Activated CD8-positive, alpha-beta memory T cell treated with anti-CD3 and anti-CD28 coated beads, Interleukin-2, amount 10 ng/mL, durations not matched to agents 7 days and 5 days (primary cell): ENCODE measurements around the gene KIF6. TPM values are rescaled to one million over a fixed set of nuclear protein-coding genes. Genes with fewer than 3 reads are reported as not detected.

Experiments
- ATAC-seq: fragments of 150-1000 bp; cut with Tn5 transposase; one replicate; pipeline ENCODE4 v1.10.0; 2021; ENCODE audit warnings: moderate library complexity
- CTCF ChIA-PET: fragments of 350-600 bp; sonication (Branson Sonifier 250); formaldehyde crosslinking; loops from one replicate; lab custom pipeline; 2021; ENCODE audit warnings: antibody characterized with exemption; lab: Charles Lee
- DNase-seq: peaks from one replicate; pipeline ENCODE4 v3.0.0-alpha.2; 2020
- H3K27ac Mint-ChIP-seq: one replicate; pipeline ENCODE4 v1.8.0; 2021; ENCODE audit warnings: mild to moderate bottlenecking, mixed read lengths
- H3K27me3 Mint-ChIP-seq: one replicate; pipeline ENCODE4 v1.8.0; 2021; ENCODE audit warnings: mixed read lengths
- H3K36me3 Mint-ChIP-seq: one replicate; pipeline ENCODE4 v1.8.0; 2021; ENCODE audit warnings: mild to moderate bottlenecking, mixed read lengths
- H3K4me1 Mint-ChIP-seq: one replicate; pipeline ENCODE4 v1.8.0; 2021; ENCODE audit warnings: mixed read lengths
- H3K4me3 Mint-ChIP-seq: one replicate; pipeline ENCODE4 v1.8.0; 2021; ENCODE audit warnings: mild to moderate bottlenecking, moderate library complexity, mixed read lengths
- H3K9me3 Mint-ChIP-seq: one replicate; pipeline ENCODE4 v1.8.0; 2022; ENCODE audit warnings: low read depth, mixed read lengths
- total RNA-seq, 2 experiments: library from RNA; stranded (reverse); gene quantifications; one replicate each; pipeline ENCODE4 v1.2.3, GENCODE V29; 2021

Gene KIF6
- total RNA-seq, 2 experiments from 2014 or later = not detected

GRCh38 chr6:39317256-39317655 is 408.0 kb downstream of the KIF6 start:
- DNase-seq = no peak
- no peaks in the 10 kb centered on the region for H3K36me3 Mint-ChIP-seq
- H3K27me3 Mint-ChIP-seq = peaks cover 63% of the 10 kb centered on the region
- H3K4me1 Mint-ChIP-seq = peaks cover 5% of the 10 kb centered on the region
- ATAC-seq = no peak
- no peak overlapping the region for H3K27ac Mint-ChIP-seq
- no peak overlapping the region for H3K4me3 Mint-ChIP-seq
- no peaks in the 10 kb centered on the region for H3K9me3 Mint-ChIP-seq
- CTCF ChIA-PET = interaction anchor here (1.2 kb wide), 1 partner anchor 14 kb away, joined by 3 read pairs; no protein-coding TSS in a partner anchor

GRCh38 chr6:39314273-39314795 is 410.9 kb downstream of the KIF6 start, which contains the start of gene KCNK17:
TSS of gene KCNK17 (minus strand) at chr6:39314419. CDS start at chr6:39314320, 99 bp downstream.
- DNase-seq (no peak), ATAC-seq (peak; percentile 10)
- Mint-ChIP-seq H3K27me3 (peaks cover 66% of the 10 kb centered on the region), H3K4me3 (no peak within 1 kb of the TSS), H3K4me1 (peaks cover 5% of the 10 kb centered on the region), H3K9me3 (no peaks in the 10 kb centered on the region), H3K27ac (no peak within 1 kb of the TSS), H3K36me3 (no peaks in the 10 kb centered on the region)
- CTCF ChIA-PET = no interaction called here

GRCh38 chr6:39313526-39314272 is 411.5 kb downstream of the KIF6 start:
- Mint-ChIP-seq H3K4me1 (peaks cover 5% of the 10 kb centered on the region), H3K27me3 (peaks cover 63% of the 10 kb centered on the region), H3K27ac (no peak overlapping the region), H3K4me3 (no peak overlapping the region), H3K9me3 (no peaks in the 10 kb centered on the region), H3K36me3 (no peaks in the 10 kb centered on the region)
- no peak for DNase-seq
- peak; percentile 25 for ATAC-seq
- CTCF ChIA-PET = interaction anchor here (13.4 kb wide), 1 partner anchor 144 kb away, joined by 306 read pairs; no protein-coding TSS in a partner anchor

- Mint-ChIP-seq H3K27me3 (peaks cover 60% of the 10 kb centered on the region), H3K9me3 (no peaks in the 10 kb centered on the region), H3K4me3 (no peak overlapping the region), H3K36me3 (no peaks in the 10 kb centered on the region), H3K27ac (no peak overlapping the region), H3K4me1 (peaks cover 5% of the 10 kb centered on the region)
- CTCF ChIA-PET = interaction anchor here (13.4 kb wide), 1 partner anchor 144 kb away, joined by 306 read pairs; no protein-coding TSS in a partner anchor
- ATAC-seq = no peak
- no peak for DNase-seq
Observed at GRCh38 chr6:39312912-39313525, 412.2 kb downstream of the KIF6 start.

- no peak for DNase-seq
- CTCF ChIA-PET = interaction anchor here (1.1 to 13.4 kb wide), 15 partner anchors 8 to 452 kb away, joined by 3 to 306 read pairs (median 5); partner anchors contain the start of gene SAYSD1
- no peaks in the 10 kb centered on the region for H3K9me3 Mint-ChIP-seq
- H3K4me3 Mint-ChIP-seq = no peak overlapping the region
- no peak for ATAC-seq
- peaks cover 5% of the 10 kb centered on the region for H3K4me1 Mint-ChIP-seq
- H3K27me3 Mint-ChIP-seq = peaks cover 51% of the 10 kb centered on the region
- H3K36me3 Mint-ChIP-seq = no peaks in the 10 kb centered on the region
- no peak overlapping the region for H3K27ac Mint-ChIP-seq
Observed at GRCh38 chr6:39310542-39310941, 414.7 kb downstream of the KIF6 start.

GRCh38 chr6:39309942-39310531 is 415.2 kb downstream of the KIF6 start:
- Mint-ChIP-seq H3K27me3 (peaks cover 46% of the 10 kb centered on the region), H3K27ac (no peak overlapping the region), H3K9me3 (no peaks in the 10 kb centered on the region), H3K4me1 (peaks cover 5% of the 10 kb centered on the region), H3K4me3 (no peak overlapping the region), H3K36me3 (no peaks in the 10 kb centered on the region)
- CTCF ChIA-PET = interaction anchor here (0.6 to 13.4 kb wide), 25 partner anchors 9 to 451 kb away, joined by 3 to 306 read pairs (median 4); partner anchors contain the start of gene SAYSD1
- DNase-seq (peak; percentile 70), ATAC-seq (peak; percentile 72)

- ATAC-seq (no peak), DNase-seq (no peak)
- H3K27ac Mint-ChIP-seq = no peak overlapping the region
- H3K4me3 Mint-ChIP-seq = no peak overlapping the region
- H3K36me3 Mint-ChIP-seq = no peaks in the 10 kb centered on the region
- CTCF ChIA-PET = interaction anchor here (0.7 to 13.4 kb wide), 4 partner anchors 8 to 435 kb away, joined by 3 to 306 read pairs (median 4); no protein-coding TSS in a partner anchor
- no peaks in the 10 kb centered on the region for H3K9me3 Mint-ChIP-seq
- H3K27me3 Mint-ChIP-seq = peaks cover 22% of the 10 kb centered on the region
- H3K4me1 Mint-ChIP-seq = peaks cover 5% of the 10 kb centered on the region
Observed at GRCh38 chr6:39307462-39307861, 417.7 kb downstream of the KIF6 start.

- Mint-ChIP-seq H3K27ac (no peak overlapping the region), H3K9me3 (no peaks in the 10 kb centered on the region), H3K4me3 (no peak overlapping the region), H3K27me3 (peaks cover 9% of the 10 kb centered on the region), H3K4me1 (peaks cover 5% of the 10 kb centered on the region), H3K36me3 (no peaks in the 10 kb centered on the region)
- DNase-seq (no peak), ATAC-seq (no peak)
- CTCF ChIA-PET = interaction anchor here (0.7 to 13.4 kb wide), 11 partner anchors 33 to 433 kb away, joined by 3 to 306 read pairs (median 4); partner anchors contain the start of gene SAYSD1
Observed at GRCh38 chr6:39304951-39305350, 420.3 kb downstream of the KIF6 start.

GRCh38 chr6:39303425-39304153 is 421.6 kb downstream of the KIF6 start:
- Mint-ChIP-seq H3K27ac (no peak overlapping the region), H3K27me3 (peaks cover 12% of the 10 kb centered on the region), H3K4me1 (peaks cover 5% of the 10 kb centered on the region), H3K4me3 (no peak overlapping the region), H3K36me3 (no peaks in the 10 kb centered on the region), H3K9me3 (no peaks in the 10 kb centered on the region)
- DNase-seq (peak; percentile 41), ATAC-seq (peak; percentile 8)
- CTCF ChIA-PET = interaction anchor here (0.7 to 13.4 kb wide), 42 partner anchors 9 to 431 kb away, joined by 3 to 306 read pairs (median 4); partner anchors contain the start of genes KCNK5 and SAYSD1

- DNase-seq (peak; percentile 93), ATAC-seq (peak; percentile 99)
- peaks cover 10% of the 10 kb centered on the region for H3K27me3 Mint-ChIP-seq
- H3K9me3 Mint-ChIP-seq = no peaks in the 10 kb centered on the region
- no peaks in the 10 kb centered on the region for H3K36me3 Mint-ChIP-seq
- CTCF ChIA-PET = interaction anchor here (0.7 to 13.4 kb wide), 46 partner anchors 9 to 430 kb away, joined by 3 to 306 read pairs (median 4); partner anchors contain the start of genes KCNK5 and SAYSD1
- H3K4me1 Mint-ChIP-seq = peaks cover 5% of the 10 kb centered on the region
- peak overlapping the region; percentile 44 for H3K4me3 Mint-ChIP-seq
- H3K27ac Mint-ChIP-seq = peak overlapping the region; percentile 30
Observed at GRCh38 chr6:39302669-39303424, 422.4 kb downstream of the KIF6 start.

- DNase-seq (no peak), ATAC-seq (no peak)
- CTCF ChIA-PET = interaction anchor here (1.2 to 13.4 kb wide), 19 partner anchors 9 to 429 kb away, joined by 3 to 306 read pairs (median 6); partner anchors contain the start of gene KCNK5
- H3K9me3 Mint-ChIP-seq = no peaks in the 10 kb centered on the region
- H3K27me3 Mint-ChIP-seq = peaks cover 8% of the 10 kb centered on the region
- H3K4me1 Mint-ChIP-seq = peaks cover 5% of the 10 kb centered on the region
- H3K4me3 Mint-ChIP-seq = no peak overlapping the region
- no peaks in the 10 kb centered on the region for H3K36me3 Mint-ChIP-seq
- no peak overlapping the region for H3K27ac Mint-ChIP-seq
Observed at GRCh38 chr6:39302011-39302410, 423.2 kb downstream of the KIF6 start.
